ENCODE measurements around the gene NDFIP1. TPM values are rescaled to one million over a fixed set of nuclear protein-coding genes. Genes with fewer than 3 reads are reported as not detected.

NDFIP1 gene
- total RNA-seq, 3 donors from 2014 or later = 115 to 135 (median 117) TPM

- no peak overlapping the region for H3K27ac ChIP-seq
These were observed 16.8 kb downstream of the NDFIP1 start for GRCh38 chr5:142125378-142125777.

GRCh38 chr5:142125963-142126362, 17.4 kb downstream of the NDFIP1 start:
- DNase-seq (ENCODE audit: low spot score in 2 of 2) = no peak
- Histone ChIP-seq H3K4me3 (no peak overlapping the region), H3K4me1 (no peaks in the 10 kb centered on the region), H3K27ac (no peak overlapping the region), H3K36me3 (no peaks in the 10 kb centered on the region), H3K27me3 (no peaks in the 10 kb centered on the region), H3K9me3 (no peaks in the 10 kb centered on the region)
- TF ChIP-seq POLR2AphosphoS5 (IDR thresholded peaks at IDR 0.05) (no peak), CTCF (IDR thresholded peaks at IDR 0.05) (no peak), POLR2A (IDR thresholded peaks at IDR 0.05) (no peak)
- intact Hi-C loops (cut with DNase I; ENCODE audit: low total_unique reads) = loop anchor here (10.0 kb wide), 1 partner anchor 131 kb away; no protein-coding TSS in a partner anchor

More at GRCh38 chr5:142125378-142125777, 16.8 kb downstream of the NDFIP1 start:
- no peaks in the 10 kb centered on the region for H3K9me3 ChIP-seq
- TF ChIP-seq CTCF (IDR thresholded peaks at IDR 0.05) = no peak
- no peak for TF ChIP-seq POLR2AphosphoS5 (IDR thresholded peaks at IDR 0.05)
- no peak for TF ChIP-seq POLR2A (IDR thresholded peaks at IDR 0.05)
- no peaks in the 10 kb centered on the region for H3K27me3 ChIP-seq
- H3K36me3 ChIP-seq = no peaks in the 10 kb centered on the region
- H3K4me3 ChIP-seq = no peak overlapping the region
- no peaks in the 10 kb centered on the region for H3K4me1 ChIP-seq
- intact Hi-C loops (cut with DNase I; ENCODE audit: low total_unique reads) = loop anchor here (10.0 kb wide), 1 partner anchor 131 kb away; no protein-coding TSS in a partner anchor
- no peak for DNase-seq (ENCODE audit: low spot score in 2 of 2)

- no peak for DNase-seq (ENCODE audit: low spot score in 2 of 2)
- Histone ChIP-seq H3K27ac (no peak overlapping the region), H3K4me3 (no peak overlapping the region), H3K9me3 (no peaks in the 10 kb centered on the region), H3K27me3 (no peaks in the 10 kb centered on the region), H3K4me1 (no peaks in the 10 kb centered on the region), H3K36me3 (no peaks in the 10 kb centered on the region)
- TF ChIP-seq POLR2A (IDR thresholded peaks at IDR 0.05) (no peak), CTCF (IDR thresholded peaks at IDR 0.05) (no peak), POLR2AphosphoS5 (IDR thresholded peaks at IDR 0.05) (no peak)
- intact Hi-C loops (cut with DNase I; ENCODE audit: low total_unique reads) = loop anchor here (10.0 kb wide), 1 partner anchor 134 kb away; no protein-coding TSS in a partner anchor
These were observed 20.2 kb downstream of the NDFIP1 start for GRCh38 chr5:142128675-142129208.

GRCh38 chr5:142129446-142130066, 21.0 kb downstream of the NDFIP1 start:
- Histone ChIP-seq H3K36me3 (no peaks in the 10 kb centered on the region), H3K27ac (no peak overlapping the region), H3K4me1 (no peaks in the 10 kb centered on the region), H3K4me3 (peak overlapping the region; percentile 8 to 36 (median 19)), H3K9me3 (no peaks in the 10 kb centered on the region), H3K27me3 (no peaks in the 10 kb centered on the region)
- intact Hi-C loops (cut with DNase I; ENCODE audit: low total_unique reads) = loop anchor here (10.0 kb wide), 1 partner anchor 135 kb away; no protein-coding TSS in a partner anchor
- TF ChIP-seq POLR2AphosphoS5 (IDR thresholded peaks at IDR 0.05) (no peak), POLR2A (IDR thresholded peaks at IDR 0.05) (no peak), CTCF (IDR thresholded peaks at IDR 0.05) (no peak)
- DNase-seq (ENCODE audit: low spot score in 2 of 2) = no peak

- no peak for TF ChIP-seq CTCF (IDR thresholded peaks at IDR 0.05)
- TF ChIP-seq POLR2A (IDR thresholded peaks at IDR 0.05) = no peak
- no peak for TF ChIP-seq POLR2AphosphoS5 (IDR thresholded peaks at IDR 0.05)
- no peaks in the 10 kb centered on the region for H3K4me1 ChIP-seq
- H3K9me3 ChIP-seq = no peaks in the 10 kb centered on the region
- DNase-seq (ENCODE audit: low spot score in 2 of 2) = no peak
- intact Hi-C loops (cut with DNase I; ENCODE audit: low total_unique reads) = no loop called here
- no peak overlapping the region for H3K4me3 ChIP-seq
- no peak overlapping the region for H3K27ac ChIP-seq
- H3K36me3 ChIP-seq = no peaks in the 10 kb centered on the region
- H3K27me3 ChIP-seq = no peaks in the 10 kb centered on the region
These were observed 22.8 kb downstream of the NDFIP1 start for GRCh38 chr5:142131394-142131793.

Data from breast epithelium (tissue), 4 donors.